Rectal smooth muscle tissue (tissue), 1 donor: ENCODE data around the gene TBC1D22A.

Experiments
- H3K27ac ChIP-seq: one replicate; pipeline ENCODE4 v1.7.0; 2013; ENCODE audit warnings: low read depth, low read length, inconsistent platforms
- H3K27me3 ChIP-seq: one replicate; pipeline ENCODE4 v1.7.0; 2013; ENCODE audit warnings: low read length; ENCODE audit not compliant: control insufficient read depth, insufficient read depth
- H3K36me3 ChIP-seq: one replicate; pipeline ENCODE4 v1.7.0; 2013; ENCODE audit warnings: low read length; ENCODE audit not compliant: control insufficient read depth, insufficient read depth
- H3K4me1 ChIP-seq: one replicate; pipeline ENCODE4 v1.7.0; 2013; ENCODE audit warnings: low read length; ENCODE audit not compliant: control insufficient read depth, insufficient read depth
- H3K4me3 ChIP-seq: one replicate; pipeline ENCODE4 v1.7.0; 2013; ENCODE audit warnings: low read length
- H3K9ac ChIP-seq: one replicate; pipeline ENCODE4 v1.7.0; 2013; ENCODE audit warnings: low read length

Gene TBC1D22A

GRCh38 chr22:47075568-47075967 lies 313.1 kb downstream of the TBC1D22A start:
- H3K4me1 ChIP-seq = no peaks in the 10 kb centered on the region
- H3K36me3 ChIP-seq = no peaks in the 10 kb centered on the region
- H3K27ac ChIP-seq = no peak overlapping the region
- H3K4me3 ChIP-seq = no peak overlapping the region
- H3K9ac ChIP-seq = no peak overlapping the region
- no peaks in the 10 kb centered on the region for H3K27me3 ChIP-seq

- Histone ChIP-seq H3K27me3 (no peaks in the 10 kb centered on the region), H3K4me3 (no peak overlapping the region), H3K27ac (no peak overlapping the region), H3K4me1 (no peaks in the 10 kb centered on the region), H3K36me3 (no peaks in the 10 kb centered on the region), H3K9ac (no peak overlapping the region)
Measured at GRCh38 chr22:47076758-47077157, 314.3 kb downstream of the TBC1D22A start.

GRCh38 chr22:47080100-47080499 lies 317.6 kb downstream of the TBC1D22A start:
- Histone ChIP-seq H3K4me3 (no peak overlapping the region), H3K4me1 (no peaks in the 10 kb centered on the region), H3K27ac (no peak overlapping the region), H3K27me3 (no peaks in the 10 kb centered on the region), H3K36me3 (no peaks in the 10 kb centered on the region), H3K9ac (no peak overlapping the region)

DNA sequence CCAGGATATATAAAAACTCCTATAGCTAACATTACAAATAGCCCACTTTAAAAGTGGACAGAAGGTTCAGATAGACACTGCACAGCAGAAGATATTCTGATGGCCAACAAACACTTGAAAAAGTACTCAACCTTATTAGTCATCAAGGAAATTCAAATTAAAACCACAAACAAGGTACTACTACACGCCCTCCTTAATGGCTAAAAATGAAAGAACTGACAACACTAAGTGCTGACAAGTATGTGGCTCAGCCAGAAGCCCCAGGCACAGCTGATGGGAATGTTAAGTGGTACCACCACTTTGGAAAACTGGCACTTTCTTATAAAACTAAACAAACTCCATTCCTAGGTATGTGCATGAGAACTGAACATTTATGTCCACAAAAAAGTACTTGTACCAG lies 320.1 kb downstream of the TBC1D22A start:
- no peak overlapping the region for H3K4me3 ChIP-seq
- H3K36me3 ChIP-seq = no peaks in the 10 kb centered on the region
- no peak overlapping the region for H3K27ac ChIP-seq
- H3K27me3 ChIP-seq = no peaks in the 10 kb centered on the region
- H3K4me1 ChIP-seq = no peaks in the 10 kb centered on the region
- H3K9ac ChIP-seq = no peak overlapping the region

- H3K9ac ChIP-seq = no peak overlapping the region
- no peak overlapping the region for H3K4me3 ChIP-seq
- H3K27me3 ChIP-seq = no peaks in the 10 kb centered on the region
- H3K4me1 ChIP-seq = no peaks in the 10 kb centered on the region
- H3K27ac ChIP-seq = no peak overlapping the region
- no peaks in the 10 kb centered on the region for H3K36me3 ChIP-seq
Measured at GRCh38 chr22:47083379-47083986, 321.0 kb downstream of the TBC1D22A start.

GRCh38 chr22:47084226-47084625 lies 321.8 kb downstream of the TBC1D22A start:
- no peak overlapping the region for H3K9ac ChIP-seq
- H3K4me1 ChIP-seq = no peaks in the 10 kb centered on the region
- H3K27ac ChIP-seq = no peak overlapping the region
- no peak overlapping the region for H3K4me3 ChIP-seq
- H3K27me3 ChIP-seq = no peaks in the 10 kb centered on the region
- H3K36me3 ChIP-seq = no peaks in the 10 kb centered on the region

DNA sequence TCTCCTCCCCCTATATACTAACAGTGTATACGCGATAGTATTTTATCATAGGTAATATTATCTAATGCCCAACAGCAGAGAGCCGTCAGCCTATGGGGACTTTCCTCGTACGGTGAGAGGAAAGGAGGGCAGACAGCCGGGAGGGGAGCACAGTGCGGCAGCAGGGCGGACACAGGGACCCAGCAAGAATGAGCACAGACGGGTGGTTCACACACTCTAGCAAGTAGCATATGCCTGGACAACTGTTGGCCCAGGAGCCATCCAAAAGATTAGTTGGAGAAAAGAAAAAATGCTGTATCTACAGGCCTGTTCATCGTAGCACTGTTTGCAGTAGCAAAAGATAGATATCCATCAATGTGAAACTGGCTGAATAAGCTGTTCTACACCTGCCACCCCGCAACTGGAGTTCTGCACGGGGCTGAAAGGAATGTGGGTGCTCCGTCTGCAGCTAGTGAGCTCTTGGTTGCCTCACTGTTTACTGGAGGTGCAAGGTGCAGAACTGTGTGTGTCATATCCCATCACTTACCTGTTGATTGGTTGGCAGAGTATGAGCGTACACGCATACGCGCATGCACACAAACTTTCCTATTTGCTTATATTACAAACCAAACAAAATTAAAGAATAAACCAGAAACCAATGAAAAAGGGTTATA lies 324.3 kb downstream of the TBC1D22A start:
- H3K4me3 ChIP-seq = no peak overlapping the region
- H3K9ac ChIP-seq = no peak overlapping the region
- H3K36me3 ChIP-seq = no peaks in the 10 kb centered on the region
- peaks cover 2% of the 10 kb centered on the region for H3K4me1 ChIP-seq
- no peak overlapping the region for H3K27ac ChIP-seq
- no peaks in the 10 kb centered on the region for H3K27me3 ChIP-seq

- no peaks in the 10 kb centered on the region for H3K36me3 ChIP-seq
- H3K27me3 ChIP-seq = no peaks in the 10 kb centered on the region
- H3K9ac ChIP-seq = no peak overlapping the region
- no peak overlapping the region for H3K27ac ChIP-seq
- peaks cover 2% of the 10 kb centered on the region for H3K4me1 ChIP-seq
- H3K4me3 ChIP-seq = no peak overlapping the region
Measured at GRCh38 chr22:47088480-47089158, 326.2 kb downstream of the TBC1D22A start.

DNA sequence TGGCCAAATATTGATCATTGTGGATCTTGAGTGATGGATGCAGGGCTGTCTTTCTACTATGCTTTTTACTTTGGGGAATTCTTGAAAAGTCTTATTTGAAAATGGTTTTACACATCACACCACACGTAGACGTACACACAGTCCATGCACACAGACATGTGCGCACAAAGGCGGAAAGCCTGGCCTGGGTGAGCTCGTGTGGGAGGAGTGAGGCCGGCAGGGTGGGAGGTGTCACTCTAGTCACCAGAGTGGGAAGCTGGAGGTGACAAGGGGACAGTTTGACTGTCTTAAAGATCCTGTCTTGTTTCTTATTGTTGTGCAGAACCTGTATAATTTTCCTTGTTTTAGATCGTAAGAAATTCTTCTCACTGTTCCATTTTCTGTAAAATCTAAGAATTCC lies 326.9 kb downstream of the TBC1D22A start:
- Histone ChIP-seq H3K36me3 (no peaks in the 10 kb centered on the region), H3K27me3 (no peaks in the 10 kb centered on the region), H3K27ac (no peak overlapping the region), H3K4me1 (peaks cover 2% of the 10 kb centered on the region), H3K4me3 (no peak overlapping the region), H3K9ac (no peak overlapping the region)

DNA sequence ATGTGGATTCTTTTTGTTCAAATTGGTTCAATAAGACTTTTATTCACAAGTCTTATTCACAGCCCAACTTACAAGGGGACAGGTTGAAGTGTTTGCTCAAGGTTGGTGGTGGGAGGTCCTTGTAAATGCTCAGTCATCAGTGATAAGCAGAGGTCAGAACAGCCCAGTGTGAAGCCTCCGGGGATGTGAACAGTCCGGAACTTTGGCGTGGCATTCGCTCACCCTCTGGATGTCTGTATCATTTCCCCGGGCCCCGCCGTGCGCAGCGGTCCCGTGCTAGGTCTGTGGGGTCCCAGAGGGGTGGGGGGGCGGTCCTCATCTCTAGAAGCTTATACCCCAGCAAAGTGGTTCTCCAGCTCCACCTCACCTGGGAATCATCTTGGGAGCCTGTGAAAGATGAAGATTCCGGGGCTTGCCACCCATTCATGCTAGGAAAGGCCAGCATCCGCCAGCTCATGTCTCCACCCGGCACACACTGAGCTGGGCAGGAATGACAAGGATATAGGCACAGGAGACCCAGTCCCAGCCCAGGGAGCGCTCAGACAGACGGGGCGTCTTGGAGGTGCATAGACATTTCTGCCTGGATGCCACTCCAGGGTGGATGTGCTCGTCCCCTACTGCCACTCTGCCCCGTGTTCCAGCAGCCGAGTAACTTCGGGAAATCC lies 327.5 kb downstream of the TBC1D22A start:
- Histone ChIP-seq H3K4me1 (peaks cover 2% of the 10 kb centered on the region), H3K27me3 (no peaks in the 10 kb centered on the region), H3K27ac (no peak overlapping the region), H3K9ac (no peak overlapping the region), H3K36me3 (no peaks in the 10 kb centered on the region), H3K4me3 (peak overlapping the region; percentile 52)

GRCh38 chr22:47090591-47091245 lies 328.3 kb downstream of the TBC1D22A start:
- peaks cover 2% of the 10 kb centered on the region for H3K4me1 ChIP-seq
- no peak overlapping the region for H3K9ac ChIP-seq
- H3K27me3 ChIP-seq = no peaks in the 10 kb centered on the region
- H3K36me3 ChIP-seq = no peaks in the 10 kb centered on the region
- peak overlapping the region; percentile 52 for H3K4me3 ChIP-seq
- no peak overlapping the region for H3K27ac ChIP-seq

GRCh38 chr22:47091246-47091651 lies 328.8 kb downstream of the TBC1D22A start:
- H3K27me3 ChIP-seq = no peaks in the 10 kb centered on the region
- no peak overlapping the region for H3K27ac ChIP-seq
- no peak overlapping the region for H3K9ac ChIP-seq
- peaks cover 2% of the 10 kb centered on the region for H3K4me1 ChIP-seq
- H3K4me3 ChIP-seq = peak overlapping the region; percentile 52
- no peaks in the 10 kb centered on the region for H3K36me3 ChIP-seq
